ENCODE data around the gene VTCN1.

GRCh38 chr1:117116090-117116783 is 94.5 kb downstream of the VTCN1 start:
- TF ChIP-seq CTCF (CRISPR knock-in tag; IDR thresholded peaks at IDR 0.05) (no peak), ZNF589 (CRISPR knock-in tag; conservative IDR thresholded peaks at IDR 0.05) (no peak), CEBPB (IDR thresholded peaks at IDR 0.05; ENCODE audit: borderline replicate concordance, low read depth, low read length) (no peak), JUND (CRISPR knock-in tag; IDR thresholded peaks at IDR 0.05) (no peak), JDP2 (CRISPR knock-in tag; IDR thresholded peaks at IDR 0.05; ENCODE audit: borderline replicate concordance) (no peak), IKZF1 (IDR thresholded peaks at IDR 0.05) (no peak), MEIS1 (CRISPR knock-in tag; IDR thresholded peaks at IDR 0.05; ENCODE audit: borderline replicate concordance) (no peak), ZNF674 (CRISPR knock-in tag; IDR thresholded peaks at IDR 0.05; ENCODE audit: low read depth) (no peak), POLR2AphosphoS5 (IDR thresholded peaks at IDR 0.05; ENCODE audit: low read depth, low read length) (no peak), ZNF512B (CRISPR knock-in tag; IDR thresholded peaks at IDR 0.05; ENCODE audit: borderline replicate concordance) (no peak), MYC (CRISPR knock-in tag; IDR thresholded peaks at IDR 0.05; ENCODE audit: borderline replicate concordance) (no peak), ZNF333 (CRISPR knock-in tag; IDR thresholded peaks at IDR 0.05; ENCODE audit: borderline replicate concordance) (no peak)
- TF ChIP-seq, protein P1, sequence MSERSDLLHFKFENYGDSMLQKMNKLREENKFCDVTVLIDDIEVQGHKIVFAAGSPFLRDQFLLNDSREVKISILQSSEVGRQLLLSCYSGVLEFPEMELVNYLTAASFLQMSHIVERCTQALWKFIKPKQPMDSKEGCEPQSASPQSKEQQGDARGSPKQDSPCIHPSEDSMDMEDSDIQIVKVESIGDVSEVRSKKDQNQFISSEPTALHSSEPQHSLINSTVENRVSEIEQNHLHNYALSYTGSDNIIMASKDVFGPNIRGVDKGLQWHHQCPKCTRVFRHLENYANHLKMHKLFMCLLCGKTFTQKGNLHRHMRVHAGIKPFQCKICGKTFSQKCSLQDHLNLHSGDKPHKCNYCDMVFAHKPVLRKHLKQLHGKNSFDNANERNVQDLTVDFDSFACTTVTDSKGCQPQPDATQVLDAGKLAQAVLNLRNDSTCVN (CRISPR knock-in tag; IDR thresholded peaks at IDR 0.05; ENCODE audit: borderline replicate concordance): no peak

Measured in HepG2 (cell line).